Suppressor macrophage treated with lipopolysaccharide for 1 hour (primary cell): ENCODE results near the gene ZNF620.
A peak's percentile ranks its signal among the peaks of the same experiment; 100 is the strongest.
"Not testable (repeated sequence)": the region's sequence is repeated elsewhere in the genome, so short reads cannot be mapped to it uniquely, and the experiment has no call there.

Experiments used
- DNase-seq, 3 donors: peaks; one replicate each; pipeline ENCODE4 v3.0.0-alpha.2; 2020 to 2022

ZNF620 gene

GRCh38 chr3:40504636-40505430 lies 1.0 kb upstream of the ZNF620 start:
- DNase-seq = peak; percentile 70 to 83 (median 72)

GRCh38 chr3:40511031-40511718 lies 5.3 kb downstream of the ZNF620 start:
- DNase-seq = peak in 1 of 3 donors; percentile 11

- no peak for DNase-seq
Measured at GRCh38 chr3:40516201-40516600, 10.4 kb downstream of the ZNF620 start.

GRCh38 chr3:40518067-40518466 lies 12.2 kb downstream of the ZNF620 start:
- no peak for DNase-seq

- no peak for DNase-seq
Measured at GRCh38 chr3:40518848-40519247, 13.0 kb downstream of the ZNF620 start.

- no peak for DNase-seq
Measured at GRCh38 chr3:40521254-40521653, 15.4 kb downstream of the ZNF620 start.

- no peak for DNase-seq
Measured at GRCh38 chr3:40523781-40524180, 17.9 kb downstream of the ZNF620 start.

- no peak for DNase-seq
Measured at GRCh38 chr3:40524222-40524567, 18.4 kb downstream of the ZNF620 start.

GRCh38 chr3:40524568-40525285 lies 18.9 kb downstream of the ZNF620 start, which contains the start of gene ZNF621:
Gene ZNF621 (plus strand): TSS chr3:40524960. CDS start chr3:40525841, 881 bp downstream.
- peak; percentile 92 to 96 (median 94) for DNase-seq

- DNase-seq = no peak
Measured at GRCh38 chr3:40528426-40528825, 22.6 kb downstream of the ZNF620 start.

- DNase-seq = no peak
Measured at GRCh38 chr3:40532252-40532651, 26.4 kb downstream of the ZNF620 start.

- DNase-seq = no peak
Measured at GRCh38 chr3:40534283-40534682, 28.4 kb downstream of the ZNF620 start.

GRCh38 chr3:40546816-40547215 lies 41.0 kb downstream of the ZNF620 start:
- DNase-seq = peak in 2 of 3 donors; percentile 13 to 14

- DNase-seq = no peak
Measured at GRCh38 chr3:40550167-40550566, 44.3 kb downstream of the ZNF620 start.

- DNase-seq = no peak
Measured at GRCh38 chr3:40557575-40558161, 51.8 kb downstream of the ZNF620 start.

- not testable (repeated sequence) for DNase-seq
Measured at GRCh38 chr3:40562482-40562881, 56.6 kb downstream of the ZNF620 start.

GRCh38 chr3:40565629-40566028 lies 59.8 kb downstream of the ZNF620 start:
- DNase-seq = not testable (repeated sequence)

GRCh38 chr3:40566694-40567093 lies 60.9 kb downstream of the ZNF620 start:
- no peak for DNase-seq
